22Rv1 (cell line): ENCODE data around the gene DSCAML1.

Source experiments
- ZFX ChIP-seq: fragments of 450-650 bp; IDR thresholded peaks from 2 replicates; pipeline ENCODE4 v1.6.1; 2017; ENCODE audit warnings: antibody characterized with exemption, borderline replicate concordance
- TF ChIP-seq, protein P1 (sequence below): fragments of 450-650 bp; IDR thresholded peaks from 2 replicates; pipeline ENCODE4 v1.5.1; 2017; ENCODE audit warnings: mild to moderate bottlenecking

DNA sequence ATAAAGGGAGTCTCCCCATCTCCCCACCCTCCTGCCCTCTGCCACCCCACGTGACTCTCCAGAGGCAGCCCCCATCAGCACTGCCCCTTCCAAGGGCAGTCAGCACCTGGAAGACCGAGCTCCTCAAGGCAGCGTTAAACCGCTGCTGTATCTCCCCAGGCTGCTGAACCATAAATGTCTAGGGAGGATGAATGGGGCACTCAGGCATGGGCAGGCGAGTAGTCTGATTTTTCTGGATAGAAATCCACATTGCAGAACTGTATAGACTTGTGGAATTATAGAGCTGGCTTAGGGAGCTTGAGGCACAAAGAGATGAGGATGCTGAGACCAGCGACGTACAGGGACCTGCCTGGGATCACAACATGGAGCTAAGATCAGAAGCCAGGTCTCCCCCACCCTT, 269.7 kb downstream of the DSCAML1 start:
- TF ChIP-seq, protein P1, sequence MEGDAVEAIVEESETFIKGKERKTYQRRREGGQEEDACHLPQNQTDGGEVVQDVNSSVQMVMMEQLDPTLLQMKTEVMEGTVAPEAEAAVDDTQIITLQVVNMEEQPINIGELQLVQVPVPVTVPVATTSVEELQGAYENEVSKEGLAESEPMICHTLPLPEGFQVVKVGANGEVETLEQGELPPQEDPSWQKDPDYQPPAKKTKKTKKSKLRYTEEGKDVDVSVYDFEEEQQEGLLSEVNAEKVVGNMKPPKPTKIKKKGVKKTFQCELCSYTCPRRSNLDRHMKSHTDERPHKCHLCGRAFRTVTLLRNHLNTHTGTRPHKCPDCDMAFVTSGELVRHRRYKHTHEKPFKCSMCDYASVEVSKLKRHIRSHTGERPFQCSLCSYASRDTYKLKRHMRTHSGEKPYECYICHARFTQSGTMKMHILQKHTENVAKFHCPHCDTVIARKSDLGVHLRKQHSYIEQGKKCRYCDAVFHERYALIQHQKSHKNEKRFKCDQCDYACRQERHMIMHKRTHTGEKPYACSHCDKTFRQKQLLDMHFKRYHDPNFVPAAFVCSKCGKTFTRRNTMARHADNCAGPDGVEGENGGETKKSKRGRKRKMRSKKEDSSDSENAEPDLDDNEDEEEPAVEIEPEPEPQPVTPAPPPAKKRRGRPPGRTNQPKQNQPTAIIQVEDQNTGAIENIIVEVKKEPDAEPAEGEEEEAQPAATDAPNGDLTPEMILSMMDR: no peak
- no peak for TF ChIP-seq ZFX
